ENCODE results near the gene RHEB. TPM values are rescaled to one million over a fixed set of nuclear protein-coding genes. Genes with fewer than 3 reads are reported as not detected.
A peak's percentile ranks its signal among the peaks of the same experiment; 100 is the strongest.

RHEB gene
- total and polyA plus RNA-seq, 8 donors = 28.6 to 65.9 (median 35.8) TPM

DNA sequence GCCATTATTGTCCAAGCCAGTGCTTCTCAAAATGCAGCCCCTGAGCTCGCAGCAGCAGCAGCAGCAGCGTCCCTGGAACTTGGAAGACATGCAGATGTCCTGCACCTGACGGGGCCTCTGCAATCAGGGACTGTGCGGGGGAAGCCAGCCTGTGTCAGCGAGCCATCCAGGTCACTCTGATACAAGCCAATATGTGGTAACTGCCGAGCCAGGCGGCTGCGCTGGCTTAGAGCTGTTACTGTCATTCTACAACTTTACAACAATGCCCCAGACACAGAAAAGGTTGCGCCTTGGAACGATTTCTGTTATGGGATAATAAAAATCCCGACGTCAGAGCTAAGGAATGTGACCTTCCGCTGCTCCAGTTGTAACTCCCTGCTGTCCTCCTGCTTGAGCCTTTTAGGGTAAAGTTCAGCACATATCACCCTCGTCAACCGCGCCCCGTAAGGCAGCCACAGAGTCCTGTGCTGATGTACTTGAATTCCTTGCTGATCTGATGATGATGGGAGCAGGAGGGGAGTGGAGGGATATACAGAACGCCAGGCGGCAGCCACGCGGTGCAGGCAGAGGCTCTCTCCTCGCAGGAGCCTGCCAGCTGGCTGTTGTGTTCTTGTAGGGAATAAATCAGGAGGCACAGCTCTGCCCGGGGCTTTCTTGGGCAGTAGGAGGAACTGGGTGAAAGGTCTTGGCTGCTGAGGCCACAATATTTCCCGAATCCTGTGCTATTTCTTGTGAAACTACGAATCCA is 59.8 kb downstream of the RHEB start:
- 2 to 3% methylated on average over 25 of the region's 25 CpGs for WGBS, 2 donors
- Histone ChIP-seq H3K4me3 (peak overlapping the region in 2 of 4 donors; percentile 3 to 18), H3K27me3 (no peaks in the 10 kb centered on the region), H3K27ac (peak overlapping the region; percentile 51 to 86 (median 84)), H3K36me3 (no peaks in the 10 kb centered on the region), H3K4me1 (peaks cover 6 to 18% (median 16%) of the 10 kb centered on the region in 3 donors), H3K9me3 (no peaks in the 10 kb centered on the region)
- peak; percentile 64 to 81 (median 68) for DNase-seq
- peak; percentile 78 for FAIRE-seq
- TF ChIP-seq, protein P1, sequence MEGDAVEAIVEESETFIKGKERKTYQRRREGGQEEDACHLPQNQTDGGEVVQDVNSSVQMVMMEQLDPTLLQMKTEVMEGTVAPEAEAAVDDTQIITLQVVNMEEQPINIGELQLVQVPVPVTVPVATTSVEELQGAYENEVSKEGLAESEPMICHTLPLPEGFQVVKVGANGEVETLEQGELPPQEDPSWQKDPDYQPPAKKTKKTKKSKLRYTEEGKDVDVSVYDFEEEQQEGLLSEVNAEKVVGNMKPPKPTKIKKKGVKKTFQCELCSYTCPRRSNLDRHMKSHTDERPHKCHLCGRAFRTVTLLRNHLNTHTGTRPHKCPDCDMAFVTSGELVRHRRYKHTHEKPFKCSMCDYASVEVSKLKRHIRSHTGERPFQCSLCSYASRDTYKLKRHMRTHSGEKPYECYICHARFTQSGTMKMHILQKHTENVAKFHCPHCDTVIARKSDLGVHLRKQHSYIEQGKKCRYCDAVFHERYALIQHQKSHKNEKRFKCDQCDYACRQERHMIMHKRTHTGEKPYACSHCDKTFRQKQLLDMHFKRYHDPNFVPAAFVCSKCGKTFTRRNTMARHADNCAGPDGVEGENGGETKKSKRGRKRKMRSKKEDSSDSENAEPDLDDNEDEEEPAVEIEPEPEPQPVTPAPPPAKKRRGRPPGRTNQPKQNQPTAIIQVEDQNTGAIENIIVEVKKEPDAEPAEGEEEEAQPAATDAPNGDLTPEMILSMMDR (IDR thresholded peaks at IDR 0.05) = no peak
- intact Hi-C loops (cut with DNase I) = no loop called here
- ATAC-seq = peak; percentile 76 to 89 (median 84)

DNA sequence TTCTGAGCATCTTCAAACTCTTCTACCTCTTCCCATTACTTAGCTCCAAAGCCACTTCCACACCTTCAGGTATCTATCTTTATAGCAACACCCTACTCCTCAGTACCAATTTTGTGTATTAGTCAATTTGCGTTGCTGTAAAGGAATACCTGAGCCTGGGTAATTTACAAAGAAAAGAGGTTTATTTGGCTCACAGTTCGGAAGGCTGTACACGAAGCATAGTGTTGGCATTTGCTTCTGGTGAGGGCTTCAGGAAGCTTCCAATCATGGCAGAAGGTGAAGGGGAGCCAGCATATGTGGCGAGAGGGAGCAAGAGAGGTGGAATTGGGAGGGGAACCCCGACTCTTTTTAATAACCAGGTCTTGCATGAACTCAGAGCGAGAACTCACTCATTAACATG is 62.2 kb downstream of the RHEB start:
- H3K36me3 ChIP-seq = no peaks in the 10 kb centered on the region
- H3K4me3 ChIP-seq = no peak overlapping the region
- intact Hi-C loops (cut with DNase I) = no loop called here
- 90 to 92% methylated on average over 6 of the region's 6 CpGs for WGBS, 2 donors
- no peaks in the 10 kb centered on the region for H3K9me3 ChIP-seq
- DNase-seq (no peak), ATAC-seq (no peak), FAIRE-seq (no peak)
- no peaks in the 10 kb centered on the region for H3K27me3 ChIP-seq
- TF ChIP-seq, protein P1 (IDR thresholded peaks at IDR 0.05) = no peak
- H3K4me1 ChIP-seq = peaks cover 6 to 18% (median 16%) of the 10 kb centered on the region in 3 donors
- H3K27ac ChIP-seq = no peak overlapping the region

DNA sequence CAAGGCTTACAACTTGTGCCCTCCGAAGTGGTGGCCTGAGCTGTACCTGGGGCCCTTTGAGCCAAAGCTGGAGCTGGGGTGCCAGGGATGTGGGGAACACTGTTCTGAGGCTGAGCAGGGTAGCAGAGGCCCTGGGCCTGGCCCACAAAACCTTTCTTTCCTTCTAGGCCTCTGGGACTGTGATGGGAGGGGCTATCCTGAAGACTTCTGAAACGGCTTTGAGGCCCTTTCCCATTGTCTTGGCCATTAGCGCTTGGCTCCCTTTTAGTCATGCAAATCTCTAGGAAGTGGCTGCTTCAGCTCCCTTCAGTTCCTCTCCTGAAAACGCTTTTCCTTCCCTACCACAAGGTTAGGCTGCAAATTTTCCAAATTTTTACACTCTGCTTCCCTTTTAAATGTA is 62.9 kb downstream of the RHEB start:
- ATAC-seq (no peak), FAIRE-seq (no peak), DNase-seq (no peak)
- WGBS, 2 donors = 83 to 91% methylated on average over 4 of the region's 4 CpGs
- no peaks in the 10 kb centered on the region for H3K27me3 ChIP-seq
- no peaks in the 10 kb centered on the region for H3K36me3 ChIP-seq
- intact Hi-C loops (cut with DNase I) = no loop called here
- no peak overlapping the region for H3K4me3 ChIP-seq
- H3K27ac ChIP-seq = no peak overlapping the region
- peaks cover 6 to 18% (median 16%) of the 10 kb centered on the region in 3 donors for H3K4me1 ChIP-seq
- TF ChIP-seq, protein P1 (IDR thresholded peaks at IDR 0.05) = no peak
- no peaks in the 10 kb centered on the region for H3K9me3 ChIP-seq

DNA sequence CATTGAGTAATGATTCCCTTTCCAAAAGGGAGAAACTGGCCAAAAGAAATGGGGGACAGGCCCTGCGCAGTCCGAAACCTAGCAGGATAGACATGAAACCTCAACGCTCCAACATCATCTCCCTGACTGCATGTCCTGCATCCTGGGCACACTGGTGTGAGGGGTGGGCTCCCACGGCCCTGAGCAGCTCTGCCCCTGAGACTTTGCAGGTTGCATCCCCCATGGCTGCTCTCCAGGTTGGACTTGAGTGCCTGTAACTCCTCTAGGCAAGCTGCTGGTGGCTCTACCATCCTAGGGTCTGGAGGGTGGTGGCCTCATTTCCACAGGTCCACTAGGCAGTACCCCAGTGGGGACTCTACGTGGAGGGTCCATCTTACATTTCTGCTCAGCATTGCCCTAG is 63.4 kb downstream of the RHEB start:
- 92 to 94% methylated on average over 5 of the region's 5 CpGs for WGBS, 2 donors
- TF ChIP-seq, protein P1 (IDR thresholded peaks at IDR 0.05) = no peak
- DNase-seq = no peak
- no peak for FAIRE-seq
- no peaks in the 10 kb centered on the region for H3K9me3 ChIP-seq
- no peaks in the 10 kb centered on the region for H3K36me3 ChIP-seq
- no peak overlapping the region for H3K4me3 ChIP-seq
- no peaks in the 10 kb centered on the region for H3K27me3 ChIP-seq
- no peak for ATAC-seq
- intact Hi-C loops (cut with DNase I) = no loop called here
- H3K27ac ChIP-seq = no peak overlapping the region
- H3K4me1 ChIP-seq = peaks cover 6 to 18% (median 16%) of the 10 kb centered on the region in 3 donors

DNA sequence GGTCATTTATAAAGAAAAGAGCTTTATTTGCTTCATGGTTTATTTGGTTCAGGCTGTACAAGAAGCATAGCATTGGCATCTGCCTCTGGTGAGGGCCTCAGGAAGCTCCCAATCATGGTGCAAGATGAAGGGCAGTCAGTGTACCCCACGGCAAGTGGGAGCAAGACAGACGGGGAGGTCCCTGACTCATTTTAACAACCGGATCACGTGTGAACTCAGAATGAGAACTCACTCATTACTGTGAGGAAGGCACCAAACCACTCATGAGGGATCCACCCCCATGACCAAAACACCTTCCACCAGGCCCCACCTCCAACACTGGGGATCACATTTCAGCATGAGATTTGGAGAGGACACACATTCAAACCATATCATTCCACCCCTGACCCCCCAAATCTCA is 64.0 kb downstream of the RHEB start:
- H3K27ac ChIP-seq = no peak overlapping the region
- TF ChIP-seq, protein P1 (IDR thresholded peaks at IDR 0.05) = no peak
- intact Hi-C loops (cut with DNase I) = no loop called here

More for the DNA sequence above, 64.0 kb downstream of the RHEB start:
- no peak for ATAC-seq
- H3K4me1 ChIP-seq = peaks cover 6 to 16% (median 14%) of the 10 kb centered on the region in 3 donors
- FAIRE-seq = no peak
- 80 to 89% methylated on average over 4 of the region's 4 CpGs for WGBS, 2 donors
- no peaks in the 10 kb centered on the region for H3K9me3 ChIP-seq
- DNase-seq = no peak
- H3K36me3 ChIP-seq = no peaks in the 10 kb centered on the region
- H3K4me3 ChIP-seq = no peak overlapping the region
- no peaks in the 10 kb centered on the region for H3K27me3 ChIP-seq

Measured in pancreas (tissue), 10 donors.